Activated naive CD4-positive, alpha-beta T cell treated with anti-CD3 and anti-CD28 coated beads, Interleukin-2, amount 10 ng/mL, durations not matched to agents 7 days and 5 days (primary cell): ENCODE measurements around the gene COX19.
A peak's percentile ranks its signal among the peaks of the same experiment; 100 is the strongest.
"Not testable (repeated sequence)": the region's sequence is repeated elsewhere in the genome, so short reads cannot be mapped to it uniquely, and the experiment has no call there.

Experiments
- CTCF ChIA-PET: fragments of 350-600 bp; sonication (Branson Sonifier 250); formaldehyde crosslinking; loops from one replicate; lab custom pipeline; 2021; ENCODE audit warnings: antibody characterized with exemption; lab: Charles Lee
- DNase-seq: peaks from one replicate; pipeline ENCODE4 v3.0.0-alpha.2; 2020
- H3K27ac Mint-ChIP-seq: one replicate; pipeline ENCODE4 v1.8.0; 2021; ENCODE audit warnings: mild to moderate bottlenecking, moderate library complexity, mixed read lengths
- H3K27me3 Mint-ChIP-seq: one replicate; pipeline ENCODE4 v1.8.0; 2021; ENCODE audit warnings: mild to moderate bottlenecking, mixed read lengths
- H3K36me3 Mint-ChIP-seq: one replicate; pipeline ENCODE4 v1.8.0; 2021; ENCODE audit warnings: mixed read lengths
- H3K4me1 Mint-ChIP-seq: one replicate; pipeline ENCODE4 v1.8.0; 2021; ENCODE audit warnings: mixed read lengths
- H3K4me3 Mint-ChIP-seq: one replicate; pipeline ENCODE4 v1.8.0; 2021; ENCODE audit warnings: mild to moderate bottlenecking, moderate library complexity, mixed read lengths
- H3K9me3 Mint-ChIP-seq: one replicate; pipeline ENCODE4 v1.8.0; 2021; ENCODE audit warnings: mixed read lengths

Gene COX19

GRCh38 chr7:949021-949934, 26.1 kb downstream of the COX19 start:
- no peaks in the 10 kb centered on the region for H3K4me1 Mint-ChIP-seq
- CTCF ChIA-PET, result no interaction called here
- no peaks in the 10 kb centered on the region for H3K36me3 Mint-ChIP-seq
- H3K4me3 Mint-ChIP-seq, result no peak overlapping the region
- H3K27ac Mint-ChIP-seq, result no peak overlapping the region
- H3K27me3 Mint-ChIP-seq, result peaks cover 37% of the 10 kb centered on the region
- no peak for DNase-seq
- H3K9me3 Mint-ChIP-seq, result no peaks in the 10 kb centered on the region

GRCh38 chr7:947391-948210, 27.7 kb downstream of the COX19 start:
- H3K4me3 Mint-ChIP-seq, result no peak overlapping the region

GRCh38 chr7:946256-946996, 28.9 kb downstream of the COX19 start:
- peaks cover 3% of the 10 kb centered on the region for H3K36me3 Mint-ChIP-seq
- no peak overlapping the region for H3K4me3 Mint-ChIP-seq
- H3K27me3 Mint-ChIP-seq, result peaks cover 25% of the 10 kb centered on the region
- no peak for DNase-seq
- H3K9me3 Mint-ChIP-seq, result no peaks in the 10 kb centered on the region
- no peak overlapping the region for H3K27ac Mint-ChIP-seq
- CTCF ChIA-PET, result no interaction called here
- no peaks in the 10 kb centered on the region for H3K4me1 Mint-ChIP-seq

More at GRCh38 chr7:947391-948210, 27.7 kb downstream of the COX19 start:
- Mint-ChIP-seq H3K27ac (no peak overlapping the region), H3K27me3 (peaks cover 27% of the 10 kb centered on the region), H3K36me3 (no peaks in the 10 kb centered on the region), H3K4me1 (no peaks in the 10 kb centered on the region), H3K9me3 (no peaks in the 10 kb centered on the region)
- DNase-seq, result no peak
- CTCF ChIA-PET, result no interaction called here

- peaks cover 3% of the 10 kb centered on the region for H3K36me3 Mint-ChIP-seq
These were observed 29.6 kb downstream of the COX19 start for GRCh38 chr7:945556-946255.

GRCh38 chr7:945147-945555, 30.2 kb downstream of the COX19 start:
- DNase-seq, result no peak
- no peak overlapping the region for H3K4me3 Mint-ChIP-seq
- peaks cover 6% of the 10 kb centered on the region for H3K36me3 Mint-ChIP-seq
- H3K9me3 Mint-ChIP-seq, result peaks cover 5% of the 10 kb centered on the region
- CTCF ChIA-PET, result no interaction called here
- no peaks in the 10 kb centered on the region for H3K4me1 Mint-ChIP-seq
- H3K27me3 Mint-ChIP-seq, result peaks cover 18% of the 10 kb centered on the region
- no peak overlapping the region for H3K27ac Mint-ChIP-seq

More at GRCh38 chr7:945556-946255, 29.6 kb downstream of the COX19 start:
- Mint-ChIP-seq H3K27me3 (peaks cover 20% of the 10 kb centered on the region), H3K27ac (no peak overlapping the region), H3K9me3 (peaks cover 3% of the 10 kb centered on the region), H3K4me1 (no peaks in the 10 kb centered on the region), H3K4me3 (no peak overlapping the region)
- CTCF ChIA-PET, result no interaction called here
- no peak for DNase-seq

GRCh38 chr7:944744-945143, 30.6 kb downstream of the COX19 start:
- peaks cover 5% of the 10 kb centered on the region for H3K9me3 Mint-ChIP-seq
- no peak for DNase-seq
- peaks cover 22% of the 10 kb centered on the region for H3K27me3 Mint-ChIP-seq
- H3K4me3 Mint-ChIP-seq, result no peak overlapping the region
- CTCF ChIA-PET, result no interaction called here
- no peaks in the 10 kb centered on the region for H3K4me1 Mint-ChIP-seq
- peaks cover 6% of the 10 kb centered on the region for H3K36me3 Mint-ChIP-seq
- no peak overlapping the region for H3K27ac Mint-ChIP-seq

- H3K36me3 Mint-ChIP-seq, H3K27ac Mint-ChIP-seq, CTCF ChIA-PET, H3K9me3 Mint-ChIP-seq, H3K4me3 Mint-ChIP-seq, H3K4me1 Mint-ChIP-seq, DNase-seq: not testable (repeated sequence)
- H3K27me3 Mint-ChIP-seq, result peaks cover 23% of the 10 kb centered on the region
These were observed 31.6 kb downstream of the COX19 start for GRCh38 chr7:943793-944192.

- CTCF ChIA-PET, result no interaction called here
- Mint-ChIP-seq H3K27me3 (peaks cover 22% of the 10 kb centered on the region), H3K9me3 (peaks cover 5% of the 10 kb centered on the region), H3K4me3 (no peak overlapping the region), H3K27ac (no peak overlapping the region), H3K36me3 (peaks cover 6% of the 10 kb centered on the region), H3K4me1 (peaks cover 5% of the 10 kb centered on the region)
- DNase-seq, result no peak
These were observed 34.5 kb downstream of the COX19 start for GRCh38 chr7:940599-941408.

- Mint-ChIP-seq H3K9me3 (peaks cover 5% of the 10 kb centered on the region), H3K36me3 (peaks cover 6% of the 10 kb centered on the region), H3K27me3 (peaks cover 22% of the 10 kb centered on the region), H3K4me3 (no peak overlapping the region), H3K4me1 (peaks cover 5% of the 10 kb centered on the region), H3K27ac (no peak overlapping the region)
- CTCF ChIA-PET, result no interaction called here
- no peak for DNase-seq
These were observed 35.5 kb downstream of the COX19 start for GRCh38 chr7:939843-940242.

- no peak for DNase-seq
- Mint-ChIP-seq H3K27me3 (peaks cover 19% of the 10 kb centered on the region), H3K4me3 (no peak overlapping the region), H3K9me3 (peaks cover 5% of the 10 kb centered on the region), H3K4me1 (peaks cover 5% of the 10 kb centered on the region), H3K27ac (no peak overlapping the region), H3K36me3 (peaks cover 6% of the 10 kb centered on the region)
- CTCF ChIA-PET, result no interaction called here
These were observed 36.7 kb downstream of the COX19 start for GRCh38 chr7:938546-939185.

GRCh38 chr7:937856-938484, 37.4 kb downstream of the COX19 start:
- DNase-seq, result no peak
- no peak overlapping the region for H3K27ac Mint-ChIP-seq
- peaks cover 5% of the 10 kb centered on the region for H3K9me3 Mint-ChIP-seq
- H3K27me3 Mint-ChIP-seq, result peaks cover 18% of the 10 kb centered on the region
- H3K36me3 Mint-ChIP-seq, result peaks cover 6% of the 10 kb centered on the region
- H3K4me3 Mint-ChIP-seq, result no peak overlapping the region
- CTCF ChIA-PET, result no interaction called here
- H3K4me1 Mint-ChIP-seq, result peaks cover 5% of the 10 kb centered on the region

- Mint-ChIP-seq H3K4me3 (no peak overlapping the region), H3K27me3 (peaks cover 14% of the 10 kb centered on the region), H3K4me1 (peaks cover 5% of the 10 kb centered on the region), H3K9me3 (peaks cover 5% of the 10 kb centered on the region), H3K36me3 (peaks cover 3% of the 10 kb centered on the region), H3K27ac (peak overlapping the region; percentile 60)
- no peak for DNase-seq
- CTCF ChIA-PET, result no interaction called here
These were observed 38.8 kb downstream of the COX19 start for GRCh38 chr7:936386-937054.
